ENCODE data around the gene PPP3CA.

Gene PPP3CA

DNA sequence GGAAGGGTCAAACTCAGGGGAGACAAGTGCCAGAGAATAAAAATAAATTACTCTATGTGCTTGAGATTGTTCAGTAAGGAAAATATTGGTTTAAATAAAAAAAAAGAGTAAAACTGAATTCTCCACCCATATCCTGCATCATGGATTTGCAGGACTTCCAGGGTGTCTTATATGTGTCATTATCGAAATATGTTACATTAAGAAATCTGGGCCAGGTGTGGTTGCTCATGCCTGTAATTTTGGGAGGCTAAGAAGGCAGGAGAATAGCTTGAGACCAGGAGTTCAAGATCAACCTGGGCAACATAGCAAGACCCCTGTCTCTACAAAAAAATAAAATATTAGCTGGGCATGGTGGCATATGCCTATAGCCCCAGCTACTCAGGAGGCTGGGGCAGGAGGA lies 104.9 kb downstream of the PPP3CA start:
- H3K9ac ChIP-seq (ENCODE audit: low read length), result no peak overlapping the region
- H3K36me3 ChIP-seq (replicated peaks; ENCODE audit: insufficient read depth, low read length), result no peaks in the 10 kb centered on the region
- no peaks in the 10 kb centered on the region for H3K9me3 ChIP-seq (replicated peaks; ENCODE audit: insufficient read depth, low read length)
- no peaks in the 10 kb centered on the region for H3K9me2 ChIP-seq (replicated peaks; ENCODE audit: insufficient read depth, low read length)
- H3K4me2 ChIP-seq (ENCODE audit: low read depth, low read length), result no peak overlapping the region
- H3K79me2 ChIP-seq (ENCODE audit: low read length), result peaks cover 40% of the 10 kb centered on the region
- no peak overlapping the region for H3K27ac ChIP-seq (ENCODE audit: low read length)
- H3K27me3 ChIP-seq (replicated peaks; ENCODE audit: insufficient read depth, low read length), result no peaks in the 10 kb centered on the region
- TF ChIP-seq EZH2 (optimal IDR thresholded peaks at IDR 0.05; ENCODE audit: low read depth, low read length) (no peak), EZH2phosphoT487 (IDR thresholded peaks at IDR 0.05; ENCODE audit: low read length) (no peak)
- TF ChIP-seq, protein P1, sequence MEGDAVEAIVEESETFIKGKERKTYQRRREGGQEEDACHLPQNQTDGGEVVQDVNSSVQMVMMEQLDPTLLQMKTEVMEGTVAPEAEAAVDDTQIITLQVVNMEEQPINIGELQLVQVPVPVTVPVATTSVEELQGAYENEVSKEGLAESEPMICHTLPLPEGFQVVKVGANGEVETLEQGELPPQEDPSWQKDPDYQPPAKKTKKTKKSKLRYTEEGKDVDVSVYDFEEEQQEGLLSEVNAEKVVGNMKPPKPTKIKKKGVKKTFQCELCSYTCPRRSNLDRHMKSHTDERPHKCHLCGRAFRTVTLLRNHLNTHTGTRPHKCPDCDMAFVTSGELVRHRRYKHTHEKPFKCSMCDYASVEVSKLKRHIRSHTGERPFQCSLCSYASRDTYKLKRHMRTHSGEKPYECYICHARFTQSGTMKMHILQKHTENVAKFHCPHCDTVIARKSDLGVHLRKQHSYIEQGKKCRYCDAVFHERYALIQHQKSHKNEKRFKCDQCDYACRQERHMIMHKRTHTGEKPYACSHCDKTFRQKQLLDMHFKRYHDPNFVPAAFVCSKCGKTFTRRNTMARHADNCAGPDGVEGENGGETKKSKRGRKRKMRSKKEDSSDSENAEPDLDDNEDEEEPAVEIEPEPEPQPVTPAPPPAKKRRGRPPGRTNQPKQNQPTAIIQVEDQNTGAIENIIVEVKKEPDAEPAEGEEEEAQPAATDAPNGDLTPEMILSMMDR (IDR thresholded peaks at IDR 0.05; ENCODE audit: low read length), result no peak
- no peaks in the 10 kb centered on the region for H3K4me1 ChIP-seq (ENCODE audit: low read length)
- H2AFZ ChIP-seq (ENCODE audit: low read length), result no peak overlapping the region
- no peaks in the 10 kb centered on the region for H4K20me1 ChIP-seq (ENCODE audit: insufficient read depth, low read length)
- no peak for DNase-seq
- H3F3A ChIP-seq (ENCODE audit: insufficient read depth, low read length), result no peaks in the 10 kb centered on the region
- H3K4me3 ChIP-seq (ENCODE audit: low read length), result no peak overlapping the region

DNA sequence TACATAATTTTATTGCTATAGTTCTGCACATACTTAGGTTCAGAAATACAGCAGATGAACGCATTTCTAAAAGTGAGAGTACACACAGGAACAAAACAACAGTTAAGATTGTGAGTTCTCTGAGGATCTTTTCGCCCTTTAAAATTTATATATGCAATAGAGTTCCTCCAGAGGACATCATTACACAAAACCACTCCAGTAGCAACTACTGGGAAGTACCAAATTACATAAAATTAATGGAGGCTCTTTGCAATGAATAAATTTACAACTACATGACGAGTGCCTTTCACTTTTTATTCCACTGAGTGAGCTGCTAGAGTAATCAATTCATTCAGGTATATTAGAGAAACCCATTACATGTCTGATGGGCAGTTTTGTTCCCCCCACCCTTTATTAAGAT lies 107.2 kb downstream of the PPP3CA start:
- no peaks in the 10 kb centered on the region for H3K9me3 ChIP-seq (replicated peaks; ENCODE audit: insufficient read depth, low read length)
- no peak for DNase-seq
- H3K9ac ChIP-seq (ENCODE audit: low read length), result no peak overlapping the region
- no peaks in the 10 kb centered on the region for H3K4me1 ChIP-seq (ENCODE audit: low read length)
- peaks cover 48% of the 10 kb centered on the region for H3K79me2 ChIP-seq (ENCODE audit: low read length)
- no peak overlapping the region for H3K4me2 ChIP-seq (ENCODE audit: low read depth, low read length)
- no peaks in the 10 kb centered on the region for H3K9me2 ChIP-seq (replicated peaks; ENCODE audit: insufficient read depth, low read length)
- no peaks in the 10 kb centered on the region for H4K20me1 ChIP-seq (ENCODE audit: insufficient read depth, low read length)
- no peaks in the 10 kb centered on the region for H3F3A ChIP-seq (ENCODE audit: insufficient read depth, low read length)
- H3K27me3 ChIP-seq (replicated peaks; ENCODE audit: insufficient read depth, low read length), result no peaks in the 10 kb centered on the region
- no peaks in the 10 kb centered on the region for H3K36me3 ChIP-seq (replicated peaks; ENCODE audit: insufficient read depth, low read length)
- TF ChIP-seq EZH2phosphoT487 (IDR thresholded peaks at IDR 0.05; ENCODE audit: low read length) (no peak), EZH2 (optimal IDR thresholded peaks at IDR 0.05; ENCODE audit: low read depth, low read length) (no peak)
- TF ChIP-seq, protein P1 (IDR thresholded peaks at IDR 0.05; ENCODE audit: low read length), result no peak
- H3K27ac ChIP-seq (ENCODE audit: low read length), result no peak overlapping the region
- H2AFZ ChIP-seq (ENCODE audit: low read length), result no peak overlapping the region
- no peak overlapping the region for H3K4me3 ChIP-seq (ENCODE audit: low read length)

- Histone ChIP-seq H3K9ac (ENCODE audit: low read length) (no peak overlapping the region), H3K27ac (ENCODE audit: low read length) (no peak overlapping the region), H3K9me2 (replicated peaks; ENCODE audit: insufficient read depth, low read length) (no peaks in the 10 kb centered on the region), H3F3A (ENCODE audit: insufficient read depth, low read length) (no peaks in the 10 kb centered on the region), H3K27me3 (replicated peaks; ENCODE audit: insufficient read depth, low read length) (no peaks in the 10 kb centered on the region), H3K4me1 (ENCODE audit: low read length) (no peaks in the 10 kb centered on the region), H3K79me2 (ENCODE audit: low read length) (peaks cover 46% of the 10 kb centered on the region), H3K4me2 (ENCODE audit: low read depth, low read length) (no peak overlapping the region), H4K20me1 (ENCODE audit: insufficient read depth, low read length) (no peaks in the 10 kb centered on the region), H3K36me3 (replicated peaks; ENCODE audit: insufficient read depth, low read length) (no peaks in the 10 kb centered on the region), H3K4me3 (ENCODE audit: low read length) (no peak overlapping the region), H2AFZ (ENCODE audit: low read length) (no peak overlapping the region), H3K9me3 (replicated peaks; ENCODE audit: insufficient read depth, low read length) (no peaks in the 10 kb centered on the region)
- no peak for TF ChIP-seq EZH2phosphoT487 (IDR thresholded peaks at IDR 0.05; ENCODE audit: low read length)
- TF ChIP-seq EZH2 (optimal IDR thresholded peaks at IDR 0.05; ENCODE audit: low read depth, low read length), result no peak
- TF ChIP-seq, protein P1 (IDR thresholded peaks at IDR 0.05; ENCODE audit: low read length), result no peak
- DNase-seq, result no peak
Measured at GRCh38 chr4:101239665-101240064, 107.7 kb downstream of the PPP3CA start.

Data from MM.1S (cell line).